Mesendoderm (in vitro differentiated cells): Measurements from ENCODE around the gene OPRM1.

Source experiments
- DNase-seq: peaks from one replicate; pipeline ENCODE4 v3.0.0; 2013
- H2AK5ac ChIP-seq: 2 replicates; pipeline ENCODE4 v1.6.1; 2013; ENCODE audit warnings: low read length, inconsistent platforms
- H2BK120ac ChIP-seq: 2 replicates; pipeline ENCODE4 v1.6.1; 2013; ENCODE audit warnings: low read depth, mild to moderate bottlenecking, low read length, moderate library complexity, mixed read lengths
- H2BK15ac ChIP-seq: replicated peaks from 2 replicates; pipeline ENCODE4 v1.6.1; 2013; ENCODE audit warnings: low read depth, mild to moderate bottlenecking, moderate library complexity
- H2BK5ac ChIP-seq: 2 replicates; pipeline ENCODE4 v1.6.1; 2013; ENCODE audit warnings: low read length, inconsistent platforms
- H3K18ac ChIP-seq: 2 replicates; pipeline ENCODE4 v1.6.1; 2013; ENCODE audit warnings: mild to moderate bottlenecking, low read length, mixed read lengths
- H3K23ac ChIP-seq: one replicate; pipeline ENCODE4 v1.6.1; 2013; ENCODE audit warnings: low read length
- H3K27ac ChIP-seq: 2 replicates; pipeline ENCODE4 v1.5.1; 2013; ENCODE audit warnings: low read depth, mild to moderate bottlenecking, inconsistent platforms, low read length, moderate library complexity
- H3K27me3 ChIP-seq: 2 replicates; pipeline ENCODE4 v1.6.1; 2013; ENCODE audit warnings: low read length, control low read depth, mild to moderate bottlenecking, inconsistent platforms; ENCODE audit not compliant: insufficient read depth, poor library complexity
- H3K36me3 ChIP-seq: 2 replicates; pipeline ENCODE4 v1.6.1; 2013; ENCODE audit warnings: low read length, inconsistent platforms; ENCODE audit not compliant: control insufficient read depth, insufficient read depth
- H3K4ac ChIP-seq: one replicate; pipeline ENCODE4 v1.6.1; 2013; ENCODE audit warnings: low read depth, mild to moderate bottlenecking, low read length, moderate library complexity
- H3K4me1 ChIP-seq: 2 replicates; pipeline ENCODE4 v1.6.1; 2013; ENCODE audit warnings: low read depth, low read length, inconsistent platforms; ENCODE audit not compliant: control insufficient read depth
- H3K4me2 ChIP-seq: 2 replicates; pipeline ENCODE4 v1.6.1; 2013; ENCODE audit warnings: low read length
- H3K4me3 ChIP-seq: 2 replicates; pipeline ENCODE4 v1.5.1; 2013; ENCODE audit warnings: mild to moderate bottlenecking, low read length
- H3K56ac ChIP-seq: one replicate; pipeline ENCODE4 v1.6.1; 2013; ENCODE audit warnings: low read length
- H3K79me1 ChIP-seq: 2 replicates; pipeline ENCODE4 v1.6.1; 2013; ENCODE audit warnings: low read length, inconsistent platforms
- H3K79me2 ChIP-seq: 2 replicates; pipeline ENCODE4 v1.6.1; 2013; ENCODE audit warnings: mild to moderate bottlenecking, low read length; ENCODE audit not compliant: control insufficient read depth, insufficient read depth
- H3K9ac ChIP-seq: 2 replicates; pipeline ENCODE4 v1.6.1; 2013; ENCODE audit warnings: low read length, inconsistent platforms
- H4K5ac ChIP-seq: one replicate; pipeline ENCODE4 v1.6.1; 2013; ENCODE audit warnings: low read length
- H4K8ac ChIP-seq: one replicate; pipeline ENCODE4 v1.6.1; 2013; ENCODE audit warnings: low read depth, mild to moderate bottlenecking, control low read depth, low read length, moderate library complexity
- WGBS: extraction: QIAGEN DNeasy Blood & Tissue Kit; methylation state at CpG from one replicate; pipeline ENCODE4 v1.1.7; 2013; ENCODE audit warnings: low lambda C conversion rate, missing lambda C conversion rate; ENCODE audit not compliant: insufficient coverage; ENCODE audit errors: extremely low coverage; 5-methylcytosine and 5-hydroxymethylcytosine counted together

The OPRM1 gene

DNA sequence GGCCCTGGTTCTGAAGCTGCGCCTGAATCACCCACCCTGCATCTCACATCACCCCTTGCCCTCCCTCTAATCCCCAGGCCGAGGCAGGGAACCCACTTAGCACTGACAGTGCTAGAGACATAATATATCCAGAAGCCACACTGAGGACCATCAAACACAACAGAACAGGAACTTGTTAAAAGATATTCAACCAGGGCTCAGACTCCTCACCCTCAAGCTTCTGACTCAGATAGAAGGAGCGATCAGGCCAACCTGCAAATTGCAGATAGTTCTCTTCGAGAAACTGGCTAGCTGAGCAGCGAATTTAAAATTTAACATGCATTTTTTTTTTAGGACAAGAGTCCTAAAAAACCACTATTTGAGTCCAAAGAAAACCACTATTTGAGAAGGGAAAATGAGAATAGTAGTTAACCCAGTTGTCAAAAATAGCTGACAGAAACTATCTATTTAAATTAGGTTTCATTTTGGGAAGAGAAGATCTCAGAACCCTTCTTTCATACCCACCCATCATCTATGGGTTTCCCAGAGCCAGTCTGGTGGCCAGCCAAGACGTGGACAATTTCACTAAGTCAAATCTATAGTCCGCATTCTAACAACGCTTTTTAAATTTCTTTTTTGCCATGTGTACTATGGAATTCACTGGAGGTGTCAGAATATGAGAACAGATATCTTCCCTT lies 95.6 kb downstream of the OPRM1 start:
- no CpG with 5 or more reads among the region's 8 CpGs for WGBS
- H3K56ac ChIP-seq = no peak overlapping the region
- no peak overlapping the region for H3K4me3 ChIP-seq
- no peaks in the 10 kb centered on the region for H3K27me3 ChIP-seq
- H3K23ac ChIP-seq = no peak overlapping the region
- no peak overlapping the region for H3K27ac ChIP-seq
- no peak overlapping the region for H2BK5ac ChIP-seq
- no peak overlapping the region for H2BK15ac ChIP-seq
- no peaks in the 10 kb centered on the region for H3K4me1 ChIP-seq
- H3K79me2 ChIP-seq = no peaks in the 10 kb centered on the region
- H2BK120ac ChIP-seq = no peak overlapping the region
- no peak overlapping the region for H2AK5ac ChIP-seq
- no peak overlapping the region for H3K18ac ChIP-seq
- no peak for DNase-seq
- H3K4me2 ChIP-seq = no peak overlapping the region
- H4K8ac ChIP-seq = no peak overlapping the region
- H3K9ac ChIP-seq = no peak overlapping the region
- no peaks in the 10 kb centered on the region for H3K36me3 ChIP-seq
- no peak overlapping the region for H3K4ac ChIP-seq
- no peak overlapping the region for H4K5ac ChIP-seq
- H3K79me1 ChIP-seq = no peaks in the 10 kb centered on the region

DNA sequence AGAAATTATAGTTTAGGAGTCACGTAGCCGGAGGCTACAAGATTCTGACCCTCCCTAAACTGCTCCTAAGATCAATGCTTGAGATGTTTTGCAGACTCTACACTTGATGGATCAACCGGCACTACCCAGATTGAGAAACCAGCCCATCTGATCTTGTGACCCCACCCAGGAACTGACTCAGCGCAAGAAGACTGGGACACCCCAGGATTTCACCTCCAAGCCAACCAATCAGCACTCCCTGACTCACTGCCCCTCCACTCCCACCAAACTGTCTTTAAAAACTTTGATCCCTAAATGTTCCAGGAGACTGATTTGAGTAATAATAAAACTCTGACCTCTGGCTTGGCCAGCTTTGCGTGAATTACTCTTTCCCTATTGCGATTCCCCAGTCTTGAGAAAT lies 99.8 kb downstream of the OPRM1 start:
- H3K4me2 ChIP-seq = no peak overlapping the region
- no peak overlapping the region for H2BK120ac ChIP-seq
- no peak overlapping the region for H2BK5ac ChIP-seq
- no peak overlapping the region for H4K5ac ChIP-seq
- no peaks in the 10 kb centered on the region for H3K27me3 ChIP-seq
- H3K4me3 ChIP-seq = no peak overlapping the region
- H2BK15ac ChIP-seq = no peak overlapping the region
- WGBS = no CpG with 5 or more reads among the region's 6 CpGs
- no peaks in the 10 kb centered on the region for H3K4me1 ChIP-seq
- no peaks in the 10 kb centered on the region for H3K79me1 ChIP-seq
- no peak overlapping the region for H3K4ac ChIP-seq
- no peak overlapping the region for H3K18ac ChIP-seq
- no peaks in the 10 kb centered on the region for H3K36me3 ChIP-seq
- no peak overlapping the region for H2AK5ac ChIP-seq
- no peak overlapping the region for H3K9ac ChIP-seq
- H3K27ac ChIP-seq = no peak overlapping the region
- DNase-seq = no peak
- H4K8ac ChIP-seq = no peak overlapping the region
- H3K23ac ChIP-seq = no peak overlapping the region
- no peak overlapping the region for H3K56ac ChIP-seq
- H3K79me2 ChIP-seq = no peaks in the 10 kb centered on the region

DNA sequence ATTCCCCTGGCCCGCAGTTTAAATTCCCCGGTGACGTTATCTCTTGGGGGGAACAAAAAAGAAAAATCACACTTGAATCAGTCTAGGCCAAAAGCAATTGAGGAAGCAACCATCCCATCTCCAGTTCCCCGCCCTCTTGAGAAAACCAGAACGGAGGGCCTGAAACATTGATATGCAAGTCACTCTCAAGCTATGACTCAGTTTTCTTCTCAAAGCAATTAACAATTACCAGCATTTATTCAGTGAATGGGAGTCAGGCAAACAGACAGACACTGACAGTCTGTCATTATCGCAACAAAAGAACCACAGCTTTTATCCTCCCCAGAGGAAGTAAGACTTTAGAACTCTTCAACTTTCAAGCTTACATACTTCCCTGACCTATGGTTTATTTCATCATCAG lies 100.9 kb downstream of the OPRM1 start:
- Histone ChIP-seq H2AK5ac (no peak overlapping the region), H3K23ac (no peak overlapping the region), H3K79me1 (no peaks in the 10 kb centered on the region), H2BK5ac (no peak overlapping the region), H3K18ac (no peak overlapping the region), H3K56ac (no peak overlapping the region), H4K8ac (no peak overlapping the region), H3K79me2 (no peaks in the 10 kb centered on the region), H3K4me2 (no peak overlapping the region), H3K36me3 (no peaks in the 10 kb centered on the region), H3K4ac (no peak overlapping the region), H3K27ac (no peak overlapping the region), H3K27me3 (no peaks in the 10 kb centered on the region), H2BK15ac (no peak overlapping the region), H3K9ac (no peak overlapping the region), H4K5ac (no peak overlapping the region), H3K4me1 (no peaks in the 10 kb centered on the region), H2BK120ac (no peak overlapping the region), H3K4me3 (no peak overlapping the region)
- no peak for DNase-seq
- no CpG with 5 or more reads among the region's 6 CpGs for WGBS

DNA sequence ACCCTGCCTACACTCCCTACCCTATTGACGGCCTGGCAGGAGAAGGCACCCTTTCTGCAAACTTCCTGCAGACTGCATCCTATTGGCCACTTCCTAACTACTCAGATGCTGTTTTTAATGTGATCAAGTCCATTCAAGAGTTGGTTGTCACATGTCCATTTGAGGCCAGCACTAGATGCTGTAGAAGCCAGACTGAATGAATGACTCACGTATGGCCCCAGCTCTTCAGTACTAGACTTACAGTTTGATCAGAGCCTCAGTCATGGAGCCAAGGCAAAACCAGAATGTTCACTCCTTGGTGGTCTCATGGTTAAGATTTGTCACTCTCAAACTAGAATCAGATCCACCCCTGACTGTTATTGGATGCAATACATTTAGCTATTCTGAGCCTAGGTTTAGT lies 101.7 kb downstream of the OPRM1 start:
- H2BK120ac ChIP-seq = no peak overlapping the region
- no peak overlapping the region for H3K23ac ChIP-seq
- WGBS = no CpG with 5 or more reads among the region's 2 CpGs
- H3K4me1 ChIP-seq = no peaks in the 10 kb centered on the region
- no peak overlapping the region for H3K9ac ChIP-seq
- H3K79me2 ChIP-seq = no peaks in the 10 kb centered on the region
- no peak overlapping the region for H3K4me2 ChIP-seq
- H4K5ac ChIP-seq = no peak overlapping the region
- H3K4me3 ChIP-seq = no peak overlapping the region
- no peaks in the 10 kb centered on the region for H3K36me3 ChIP-seq
- H3K79me1 ChIP-seq = no peaks in the 10 kb centered on the region
- H3K56ac ChIP-seq = no peak overlapping the region
- H3K4ac ChIP-seq = no peak overlapping the region
- H2BK15ac ChIP-seq = no peak overlapping the region
- no peak overlapping the region for H3K18ac ChIP-seq
- H3K27ac ChIP-seq = no peak overlapping the region
- H2BK5ac ChIP-seq = no peak overlapping the region
- no peak overlapping the region for H2AK5ac ChIP-seq
- no peak for DNase-seq
- no peak overlapping the region for H4K8ac ChIP-seq
- no peaks in the 10 kb centered on the region for H3K27me3 ChIP-seq

DNA sequence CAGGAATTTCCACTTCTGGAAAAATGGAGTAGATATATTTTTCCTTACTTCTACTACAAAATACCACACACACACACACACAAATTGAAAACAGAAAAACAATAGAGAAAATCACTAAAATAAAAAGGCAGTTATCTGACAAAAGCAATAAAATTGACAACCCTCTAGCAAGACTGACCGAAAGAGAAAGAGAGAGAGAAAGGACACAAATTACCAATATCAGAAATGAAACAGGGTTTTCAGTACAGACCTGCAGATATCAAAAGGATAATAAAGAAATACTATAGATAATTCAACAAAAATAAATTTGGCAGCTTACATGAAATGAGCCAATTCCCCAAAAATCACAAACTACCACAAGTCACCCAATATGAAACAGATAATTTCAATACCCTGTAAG lies 104.7 kb downstream of the OPRM1 start:
- no peak overlapping the region for H2BK15ac ChIP-seq
- H3K27ac ChIP-seq = no peak overlapping the region
- no peak overlapping the region for H3K9ac ChIP-seq
- WGBS = no CpG with 5 or more reads among the region's 1 CpG
- no peak overlapping the region for H4K5ac ChIP-seq
- H3K4me2 ChIP-seq = no peak overlapping the region
- no peak overlapping the region for H3K18ac ChIP-seq
- H4K8ac ChIP-seq = no peak overlapping the region
- no peak overlapping the region for H3K4ac ChIP-seq
- no peaks in the 10 kb centered on the region for H3K4me1 ChIP-seq
- no peak overlapping the region for H2BK120ac ChIP-seq
- no peaks in the 10 kb centered on the region for H3K79me2 ChIP-seq
- no peak overlapping the region for H3K4me3 ChIP-seq
- no peak overlapping the region for H3K23ac ChIP-seq
- H3K79me1 ChIP-seq = no peaks in the 10 kb centered on the region
- no peak overlapping the region for H3K56ac ChIP-seq
- H3K36me3 ChIP-seq = no peaks in the 10 kb centered on the region
- no peak for DNase-seq
- no peak overlapping the region for H2AK5ac ChIP-seq
- H3K27me3 ChIP-seq = no peaks in the 10 kb centered on the region
- no peak overlapping the region for H2BK5ac ChIP-seq

DNA sequence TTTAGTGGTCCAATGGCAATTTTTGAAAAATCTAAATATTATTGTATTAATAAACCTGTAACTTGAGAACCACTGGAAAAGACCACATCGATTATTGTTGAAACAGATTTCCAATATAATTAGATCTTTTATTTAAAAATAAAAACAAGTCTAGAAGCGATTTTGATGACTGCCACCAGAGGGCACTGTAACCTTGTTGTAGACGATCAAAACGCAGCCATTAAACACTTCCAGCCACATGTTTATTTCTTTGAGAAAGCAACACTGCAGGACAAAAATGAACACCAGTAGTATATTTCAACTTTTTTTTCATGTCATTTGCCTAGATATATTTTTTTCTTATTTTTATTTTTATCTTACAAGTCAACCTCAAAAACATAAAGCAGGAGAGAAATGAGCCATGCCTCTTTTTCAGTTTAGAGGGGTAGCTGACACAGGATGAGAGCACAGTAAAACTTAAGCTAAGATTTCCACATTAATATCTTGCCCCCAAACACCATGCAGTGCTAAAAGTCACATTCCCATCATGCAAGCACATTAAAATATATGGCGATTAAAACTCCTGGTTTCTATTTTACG lies 115.4 kb downstream of the OPRM1 start:
- WGBS = no CpG with 5 or more reads among the region's 6 CpGs
- DNase-seq = peak; percentile 54
- Histone ChIP-seq H3K27ac (no peak overlapping the region), H3K79me2 (no peaks in the 10 kb centered on the region), H3K23ac (no peak overlapping the region), H3K18ac (no peak overlapping the region), H3K4me2 (no peak overlapping the region), H3K79me1 (no peaks in the 10 kb centered on the region), H4K5ac (no peak overlapping the region), H2BK5ac (no peak overlapping the region), H4K8ac (no peak overlapping the region), H3K9ac (no peak overlapping the region), H3K4me1 (no peaks in the 10 kb centered on the region), H3K56ac (no peak overlapping the region), H2BK15ac (no peak overlapping the region), H3K4me3 (no peak overlapping the region), H3K36me3 (no peaks in the 10 kb centered on the region), H3K27me3 (no peaks in the 10 kb centered on the region), H2AK5ac (no peak overlapping the region), H2BK120ac (no peak overlapping the region), H3K4ac (no peak overlapping the region)
